OCI-LY3 (cell line): ENCODE results near the gene FAM89A.

Experiments used
- CTCF ChIP-seq: fragments of 200-600, 300-600 bp; sonication (generic); IDR thresholded peaks from 2 replicates; pipeline ENCODE4 v1.5.1; 2014; ENCODE audit warnings: antibody characterized with exemption, low read length, low read depth
- EZH2phosphoT487 ChIP-seq: fragments of 200-600 bp; shearing (Covaris generic); IDR thresholded peaks from 2 replicates; pipeline ENCODE4 v1.6.1; 2018; ENCODE audit warnings: antibody characterized with exemption, mixed run types, low read depth

GRCh38 chr1:230978491-230979388, 61.3 kb downstream of the FAM89A start, which contains the start of the genes ARV1 and TTC13:
- TF ChIP-seq CTCF: peak; percentile 68
- TF ChIP-seq EZH2phosphoT487: no peak
